Peyer's patch (tissue), 4 donors: ENCODE measurements around the gene GSTT2B.

Source experiments
- POLR2A ChIP-seq, 2 donors: fragments of 450-650 bp; IDR thresholded peaks; one replicate each; pipeline ENCODE4 v1.5.1; 2017; ENCODE audit warnings: antibody characterized with exemption in 2 of 2, mild to moderate bottlenecking in 2 of 2, moderate library complexity in 2 of 2
- TF ChIP-seq, protein P1 (sequence below), 6 experiments: fragments of 450-650 bp in 4 of 6; fragments of 200-600 bp in 2 of 6; sonication (generic) in 1 of 6; IDR thresholded peaks; one replicate each; pipeline ENCODE4 v1.5.1; 2017 to 2019; ENCODE audit warnings: antibody characterized with exemption in 6 of 6, mild to moderate bottlenecking in 3 of 6, moderate library complexity in 1 of 6

DNA sequence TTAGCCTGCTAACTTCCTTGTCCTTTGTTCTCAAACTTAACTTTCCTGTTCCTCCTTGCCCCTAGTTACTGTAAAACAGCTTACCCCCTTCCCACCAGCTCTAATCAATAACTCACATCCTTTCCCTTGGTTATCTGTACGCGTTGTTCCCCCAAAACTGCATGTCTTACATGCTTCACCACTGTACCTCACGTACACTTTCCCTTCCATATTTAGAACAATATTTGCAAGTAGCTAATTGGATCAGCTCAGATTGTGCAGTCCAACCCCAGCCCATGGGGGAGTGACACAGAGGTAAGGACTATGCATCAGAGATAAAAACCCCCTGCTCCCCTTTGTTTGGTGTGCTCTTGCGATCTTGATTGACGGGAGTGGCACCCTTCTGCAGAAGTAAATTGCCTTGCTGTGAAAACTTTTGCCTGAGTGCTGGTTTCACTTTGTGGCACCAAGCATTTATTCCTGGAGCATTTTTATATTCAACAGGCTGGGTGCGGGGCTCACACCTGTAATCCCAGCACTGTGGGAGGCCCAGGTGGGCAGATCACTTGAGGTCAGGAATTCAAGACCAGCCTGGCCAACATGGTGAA lies 35.9 kb downstream of the GSTT2B start:
- TF ChIP-seq, protein P1, sequence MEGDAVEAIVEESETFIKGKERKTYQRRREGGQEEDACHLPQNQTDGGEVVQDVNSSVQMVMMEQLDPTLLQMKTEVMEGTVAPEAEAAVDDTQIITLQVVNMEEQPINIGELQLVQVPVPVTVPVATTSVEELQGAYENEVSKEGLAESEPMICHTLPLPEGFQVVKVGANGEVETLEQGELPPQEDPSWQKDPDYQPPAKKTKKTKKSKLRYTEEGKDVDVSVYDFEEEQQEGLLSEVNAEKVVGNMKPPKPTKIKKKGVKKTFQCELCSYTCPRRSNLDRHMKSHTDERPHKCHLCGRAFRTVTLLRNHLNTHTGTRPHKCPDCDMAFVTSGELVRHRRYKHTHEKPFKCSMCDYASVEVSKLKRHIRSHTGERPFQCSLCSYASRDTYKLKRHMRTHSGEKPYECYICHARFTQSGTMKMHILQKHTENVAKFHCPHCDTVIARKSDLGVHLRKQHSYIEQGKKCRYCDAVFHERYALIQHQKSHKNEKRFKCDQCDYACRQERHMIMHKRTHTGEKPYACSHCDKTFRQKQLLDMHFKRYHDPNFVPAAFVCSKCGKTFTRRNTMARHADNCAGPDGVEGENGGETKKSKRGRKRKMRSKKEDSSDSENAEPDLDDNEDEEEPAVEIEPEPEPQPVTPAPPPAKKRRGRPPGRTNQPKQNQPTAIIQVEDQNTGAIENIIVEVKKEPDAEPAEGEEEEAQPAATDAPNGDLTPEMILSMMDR (IDR thresholded peaks at IDR 0.05) = no peak
- TF ChIP-seq POLR2A (IDR thresholded peaks at IDR 0.05) = no peak
